Measurements from ENCODE around the gene ERCC1. TPM values are rescaled to one million over a fixed set of nuclear protein-coding genes. Genes with fewer than 3 reads are reported as not detected.

Gene ERCC1
- total and polyA plus RNA-seq, 2 of the 13 experiments (the other 11 are each of a cell fraction or from before 2014, with no cell fraction given): 40.0 to 66.4 TPM

DNA sequence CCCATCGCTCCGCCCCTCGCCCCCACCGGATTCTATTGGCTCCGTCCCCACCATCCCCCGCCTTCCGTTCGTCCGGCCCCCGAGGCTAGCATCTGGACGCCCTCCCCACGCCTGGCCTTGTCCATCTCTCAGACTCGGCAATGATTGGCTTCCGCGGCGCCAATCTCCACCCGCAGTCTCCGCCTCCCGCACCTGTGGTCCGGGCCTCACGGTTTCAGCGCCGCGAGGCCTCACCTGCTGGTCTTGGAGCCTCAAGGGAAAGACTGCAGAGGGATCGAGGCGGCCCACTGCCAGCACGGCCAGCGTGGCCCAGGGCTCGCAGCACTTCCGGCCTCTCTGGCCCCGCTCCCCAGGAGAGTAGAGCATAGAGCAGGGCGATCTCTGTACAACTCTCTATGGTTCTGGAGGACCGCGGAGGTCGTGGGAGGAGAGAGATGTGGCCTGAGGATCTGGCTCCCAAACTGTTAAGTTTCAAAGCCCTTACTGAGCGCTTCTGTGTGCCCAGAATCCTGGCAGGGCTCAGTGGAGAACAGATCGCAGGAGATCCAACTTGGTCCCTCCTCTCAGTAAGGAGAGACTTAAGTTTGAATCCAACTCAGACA, at the start of gene ERCC1 (continued):
- TF ChIP-seq ZNF609 (CRISPR knock-in tag; IDR thresholded peaks at IDR 0.05; ENCODE audit: borderline replicate concordance) (no peak; the same call in 1 of the 2 replicates), HDAC2 (CRISPR knock-in tag; IDR thresholded peaks at IDR 0.05) (peak; percentile 73), CBX1 (IDR thresholded peaks at IDR 0.05; ENCODE audit: low read depth) (peak; percentile 38), DMAP1 (CRISPR knock-in tag; IDR thresholded peaks at IDR 0.05) (peak; percentile 99), HHEX (CRISPR knock-in tag; IDR thresholded peaks at IDR 0.05) (no peak), SRY (CRISPR knock-in tag; IDR thresholded peaks at IDR 0.05) (peak; percentile 57; the same call in 1 of the 2 replicates), TFE3 (CRISPR knock-in tag; IDR thresholded peaks at IDR 0.05) (peak; percentile 33; the same call in 1 of the 2 replicates), ZNF180 (CRISPR knock-in tag; IDR thresholded peaks at IDR 0.05; ENCODE audit: borderline replicate concordance, low read depth) (no peak), ZNF136 (CRISPR knock-in tag; IDR thresholded peaks at IDR 0.05; ENCODE audit: low read depth) (peak; percentile 50; the same call in 1 of the 2 replicates), SMAD1 (CRISPR knock-in tag; IDR thresholded peaks at IDR 0.05; ENCODE audit: borderline replicate concordance, low read depth) (peak; percentile 93), NFKB2 (CRISPR knock-in tag; IDR thresholded peaks at IDR 0.05; ENCODE audit: borderline replicate concordance) (no peak), ZSCAN31 (CRISPR knock-in tag; IDR thresholded peaks at IDR 0.05; ENCODE audit: low read depth) (peak; percentile 89), POLR2AphosphoS5 (IDR thresholded peaks at IDR 0.05; ENCODE audit: low read depth, low read length) (peak; percentile 71), ZMYM4 (CRISPR knock-in tag; IDR thresholded peaks at IDR 0.05) (peak; percentile 70; the same call in 1 of the 2 replicates), PATZ1 (CRISPR knock-in tag; IDR thresholded peaks at IDR 0.05) (peak; percentile 77), TCF7L2 (IDR thresholded peaks at IDR 0.05; ENCODE audit: low read depth, low read length) (no peak)
- TF ChIP-seq, protein P1, sequence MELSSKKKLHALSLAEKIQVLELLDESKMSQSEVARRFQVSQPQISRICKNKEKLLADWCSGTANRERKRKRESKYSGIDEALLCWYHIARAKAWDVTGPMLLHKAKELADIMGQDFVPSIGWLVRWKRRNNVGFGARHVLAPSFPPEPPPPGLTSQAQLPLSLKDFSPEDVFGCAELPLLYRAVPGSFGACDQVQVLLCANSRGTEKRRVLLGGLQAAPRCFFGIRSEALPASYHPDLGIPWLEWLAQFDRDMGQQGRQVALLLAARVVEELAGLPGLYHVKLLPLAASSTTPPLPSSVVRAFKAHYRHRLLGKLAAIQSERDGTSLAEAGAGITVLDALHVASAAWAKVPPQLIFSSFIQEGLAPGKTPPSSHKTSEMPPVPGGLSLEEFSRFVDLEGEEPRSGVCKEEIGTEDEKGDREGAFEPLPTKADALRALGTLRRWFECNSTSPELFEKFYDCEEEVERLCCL (CRISPR knock-in tag; IDR thresholded peaks at IDR 0.05; ENCODE audit: borderline replicate concordance): peak; percentile 91; the same call in 1 of the 2 replicates
